HEK293 (cell line): Measurements from ENCODE around the gene MKLN1.
A peak's percentile ranks its signal among the peaks of the same experiment; 100 is the strongest.

Source experiments
- KLF16 ChIP-seq: fragments of 450-650 bp; formaldehyde crosslinking; IDR thresholded peaks from 2 replicates; pipeline ENCODE4 v1.5.1; 2017; ENCODE audit warnings: missing biosample characterization, missing genetic modification characterization
- ZBTB1 ChIP-seq: fragments of 450-650 bp; formaldehyde crosslinking; IDR thresholded peaks from 2 replicates; pipeline ENCODE4 v1.5.1; 2016; ENCODE audit warnings: missing biosample characterization, missing genetic modification characterization
- TF ChIP-seq, protein P1 (sequence below): fragments of 450-650 bp; formaldehyde crosslinking; IDR thresholded peaks from 2 replicates; pipeline ENCODE4 v1.5.1; 2016; ENCODE audit warnings: missing biosample characterization, missing genetic modification characterization
- TF ChIP-seq, protein P2 (sequence below): fragments of 450-650 bp; formaldehyde crosslinking; IDR thresholded peaks from 2 replicates; pipeline ENCODE4 v1.5.1; 2016; ENCODE audit warnings: missing biosample characterization, missing genetic modification characterization

DNA sequence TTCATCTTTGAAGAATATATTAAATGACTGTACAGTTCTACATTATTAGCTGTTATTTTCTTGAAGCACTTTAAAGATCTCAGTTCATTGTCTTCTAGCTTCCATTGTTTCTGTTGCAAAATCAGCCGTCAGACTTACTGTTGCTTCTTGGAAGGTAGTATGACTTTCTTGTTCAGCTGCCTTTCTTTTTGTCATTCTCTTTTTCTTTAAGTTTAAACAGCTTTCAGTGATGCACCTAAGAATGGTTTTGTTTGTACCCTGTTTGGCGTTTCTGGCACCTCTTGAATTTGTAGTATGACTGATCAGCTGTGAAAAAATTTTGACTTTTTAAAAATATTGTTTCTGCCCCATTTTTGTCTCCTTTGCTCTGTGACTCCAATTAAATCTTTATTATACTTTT, 9.3 kb downstream of the MKLN1 start:
- TF ChIP-seq, protein P1, sequence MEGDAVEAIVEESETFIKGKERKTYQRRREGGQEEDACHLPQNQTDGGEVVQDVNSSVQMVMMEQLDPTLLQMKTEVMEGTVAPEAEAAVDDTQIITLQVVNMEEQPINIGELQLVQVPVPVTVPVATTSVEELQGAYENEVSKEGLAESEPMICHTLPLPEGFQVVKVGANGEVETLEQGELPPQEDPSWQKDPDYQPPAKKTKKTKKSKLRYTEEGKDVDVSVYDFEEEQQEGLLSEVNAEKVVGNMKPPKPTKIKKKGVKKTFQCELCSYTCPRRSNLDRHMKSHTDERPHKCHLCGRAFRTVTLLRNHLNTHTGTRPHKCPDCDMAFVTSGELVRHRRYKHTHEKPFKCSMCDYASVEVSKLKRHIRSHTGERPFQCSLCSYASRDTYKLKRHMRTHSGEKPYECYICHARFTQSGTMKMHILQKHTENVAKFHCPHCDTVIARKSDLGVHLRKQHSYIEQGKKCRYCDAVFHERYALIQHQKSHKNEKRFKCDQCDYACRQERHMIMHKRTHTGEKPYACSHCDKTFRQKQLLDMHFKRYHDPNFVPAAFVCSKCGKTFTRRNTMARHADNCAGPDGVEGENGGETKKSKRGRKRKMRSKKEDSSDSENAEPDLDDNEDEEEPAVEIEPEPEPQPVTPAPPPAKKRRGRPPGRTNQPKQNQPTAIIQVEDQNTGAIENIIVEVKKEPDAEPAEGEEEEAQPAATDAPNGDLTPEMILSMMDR (tag by site-specific recombination), result no peak
- TF ChIP-seq, protein P2, sequence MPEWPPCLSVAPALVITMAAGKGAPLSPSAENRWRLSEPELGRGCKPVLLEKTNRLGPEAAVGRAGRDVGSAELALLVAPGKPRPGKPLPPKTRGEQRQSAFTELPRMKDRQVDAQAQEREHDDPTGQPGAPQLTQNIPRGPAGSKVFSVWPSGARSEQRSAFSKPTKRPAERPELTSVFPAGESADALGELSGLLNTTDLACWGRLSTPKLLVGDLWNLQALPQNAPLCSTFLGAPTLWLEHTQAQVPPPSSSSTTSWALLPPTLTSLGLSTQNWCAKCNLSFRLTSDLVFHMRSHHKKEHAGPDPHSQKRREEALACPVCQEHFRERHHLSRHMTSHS (tag by site-specific recombination), result no peak
- TF ChIP-seq KLF16 (0 out of 2 replicates have a peak, but pooled peaks have one; percentile 33), ZBTB1 (tag by site-specific recombination) (no peak)
